ENCODE measurements around the gene MAP9.

- TF ChIP-seq, protein P1, sequence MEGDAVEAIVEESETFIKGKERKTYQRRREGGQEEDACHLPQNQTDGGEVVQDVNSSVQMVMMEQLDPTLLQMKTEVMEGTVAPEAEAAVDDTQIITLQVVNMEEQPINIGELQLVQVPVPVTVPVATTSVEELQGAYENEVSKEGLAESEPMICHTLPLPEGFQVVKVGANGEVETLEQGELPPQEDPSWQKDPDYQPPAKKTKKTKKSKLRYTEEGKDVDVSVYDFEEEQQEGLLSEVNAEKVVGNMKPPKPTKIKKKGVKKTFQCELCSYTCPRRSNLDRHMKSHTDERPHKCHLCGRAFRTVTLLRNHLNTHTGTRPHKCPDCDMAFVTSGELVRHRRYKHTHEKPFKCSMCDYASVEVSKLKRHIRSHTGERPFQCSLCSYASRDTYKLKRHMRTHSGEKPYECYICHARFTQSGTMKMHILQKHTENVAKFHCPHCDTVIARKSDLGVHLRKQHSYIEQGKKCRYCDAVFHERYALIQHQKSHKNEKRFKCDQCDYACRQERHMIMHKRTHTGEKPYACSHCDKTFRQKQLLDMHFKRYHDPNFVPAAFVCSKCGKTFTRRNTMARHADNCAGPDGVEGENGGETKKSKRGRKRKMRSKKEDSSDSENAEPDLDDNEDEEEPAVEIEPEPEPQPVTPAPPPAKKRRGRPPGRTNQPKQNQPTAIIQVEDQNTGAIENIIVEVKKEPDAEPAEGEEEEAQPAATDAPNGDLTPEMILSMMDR (IDR thresholded peaks at IDR 0.05): no peak
- TF ChIP-seq POLR2A (IDR thresholded peaks at IDR 0.05): no peak
Measured at GRCh38 chr4:155307731-155308277, 69.0 kb downstream of the MAP9 start.
